GF-D8 (cell line): Measurements from ENCODE around the gene CCL22.
"Not testable (repeated sequence)": the region's sequence is repeated elsewhere in the genome, so short reads cannot be mapped to it uniquely, and the experiment has no call there.

ENCODE experiments used
- DNase-seq: peaks from one replicate; lab custom pipeline; 2025; lab: John Stamatoyannopoulos, UW

Gene CCL22, protein sequence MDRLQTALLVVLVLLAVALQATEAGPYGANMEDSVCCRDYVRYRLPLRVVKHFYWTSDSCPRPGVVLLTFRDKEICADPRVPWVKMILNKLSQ

DNA sequence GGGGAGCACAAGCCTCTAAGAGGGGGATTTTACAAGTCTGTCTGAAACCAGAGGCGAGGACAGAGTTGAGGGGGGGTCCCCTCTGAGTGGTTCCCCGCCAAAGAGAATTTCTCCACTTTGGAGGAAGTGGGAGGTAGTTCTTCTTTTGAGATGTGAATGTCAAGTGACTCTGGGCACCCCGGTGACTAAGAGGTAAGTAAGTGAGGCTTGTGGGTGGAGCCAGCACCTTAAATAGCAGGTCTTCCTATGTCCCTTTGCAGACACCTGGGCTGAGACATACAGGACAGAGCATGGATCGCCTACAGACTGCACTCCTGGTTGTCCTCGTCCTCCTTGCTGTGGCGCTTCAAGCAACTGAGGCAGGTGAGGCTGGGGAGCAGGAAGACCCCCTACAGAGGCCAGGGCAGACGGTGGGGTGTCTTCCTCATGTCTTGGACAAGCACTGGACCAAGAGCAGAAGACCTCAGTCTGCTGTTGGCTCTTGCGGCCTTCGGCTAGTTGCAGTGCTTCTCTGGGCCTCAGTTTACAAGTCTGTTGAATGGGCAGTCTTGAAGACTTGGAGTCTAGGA lies at the start of gene CCL22:
Gene CCL22, plus strand, starts transcription at position 257 of the 569 bp plus-strand sequence. Its CDS starts 34 bp downstream, at position 291.
- no peak for DNase-seq

DNA sequence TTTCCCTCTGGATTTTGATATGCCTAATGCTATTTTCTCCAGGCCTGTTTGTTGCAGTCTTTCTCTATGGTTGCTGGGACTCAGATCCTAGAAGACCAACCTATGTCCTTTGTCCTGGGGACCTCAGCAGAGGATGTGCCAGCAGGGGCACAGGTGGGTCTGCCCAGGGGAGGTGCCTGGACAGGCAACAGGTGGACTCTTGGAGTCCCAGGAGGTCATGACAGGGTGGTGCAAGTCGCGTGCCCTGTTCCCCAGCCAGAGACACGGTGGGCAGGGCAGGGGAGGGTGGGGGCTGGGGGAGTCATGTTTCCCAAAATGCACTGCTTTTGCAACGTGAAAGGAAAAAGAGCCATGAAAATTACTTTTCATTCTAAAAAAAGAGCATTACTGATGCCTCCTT lies 47.8 kb upstream of the CCL22 start:
- DNase-seq, result no peak

DNA sequence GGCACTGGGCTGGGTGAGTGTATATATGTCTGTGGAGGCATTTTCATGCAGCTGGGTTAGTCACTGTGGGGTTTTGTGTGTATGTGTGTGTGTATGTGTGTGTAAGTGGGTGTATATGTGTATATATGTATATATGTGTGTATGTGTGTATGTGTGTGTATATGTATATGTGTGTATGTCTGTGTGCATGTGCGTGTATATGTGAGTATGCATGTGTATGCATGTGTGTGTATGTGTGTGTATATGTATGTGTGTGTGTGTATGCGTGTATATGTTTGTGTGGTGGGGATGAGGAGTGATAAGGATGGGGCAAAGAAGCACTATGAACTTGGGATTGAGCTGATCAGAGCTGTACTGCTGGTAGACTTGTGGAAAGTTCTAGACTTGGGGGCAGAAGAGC lies 45.1 kb upstream of the CCL22 start:
- DNase-seq, result no peak

DNA sequence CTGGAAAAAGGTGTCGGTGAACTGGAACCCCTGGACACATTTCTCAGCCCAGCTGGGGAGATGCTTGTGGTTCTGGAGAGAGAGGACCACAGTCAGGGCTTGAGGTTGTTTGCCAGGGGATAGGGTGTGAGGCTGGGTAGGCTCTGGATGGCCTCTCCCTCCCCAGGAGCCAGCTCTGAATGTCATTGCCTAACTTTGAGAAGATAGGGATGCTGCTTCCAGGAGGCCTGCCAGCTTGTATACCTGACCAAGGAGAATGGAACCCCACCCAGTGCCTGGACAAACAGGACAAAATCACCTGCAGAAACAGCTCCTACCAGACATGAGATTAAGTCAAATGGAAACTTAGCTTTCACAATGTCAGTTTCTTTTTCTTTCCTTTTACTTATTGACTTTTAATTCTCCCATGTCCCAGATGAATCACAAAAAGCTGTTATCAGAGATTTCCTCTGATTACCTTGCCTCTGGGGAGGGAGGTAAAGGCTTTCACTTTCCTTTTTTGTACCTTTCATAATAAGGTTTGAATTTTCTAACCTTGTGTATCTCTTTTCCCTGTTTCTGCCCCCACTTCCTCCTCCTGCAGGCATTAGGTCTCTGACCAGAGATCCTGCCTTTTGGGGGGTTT lies 44.3 kb upstream of the CCL22 start:
- no peak for DNase-seq

DNA sequence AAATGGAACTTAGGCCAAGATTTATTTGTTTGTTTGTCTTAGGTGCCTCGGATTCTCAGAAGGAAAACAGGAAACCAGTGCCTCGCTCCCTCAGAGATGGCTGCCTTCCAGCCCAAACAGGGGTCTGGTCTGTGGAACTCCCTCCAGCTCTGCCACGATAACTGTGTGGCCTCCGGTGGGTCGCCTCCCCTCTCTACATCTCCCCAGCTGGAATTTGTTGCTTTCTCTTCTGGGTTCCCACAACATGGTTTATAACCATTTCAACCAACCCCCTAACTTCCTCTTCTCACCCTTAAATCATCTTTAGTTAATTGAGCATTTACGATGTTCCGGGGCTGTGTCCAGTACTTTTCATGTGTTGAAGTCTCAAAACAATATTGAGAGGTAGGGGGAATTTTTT lies 43.2 kb upstream of the CCL22 start:
- no peak for DNase-seq

DNA sequence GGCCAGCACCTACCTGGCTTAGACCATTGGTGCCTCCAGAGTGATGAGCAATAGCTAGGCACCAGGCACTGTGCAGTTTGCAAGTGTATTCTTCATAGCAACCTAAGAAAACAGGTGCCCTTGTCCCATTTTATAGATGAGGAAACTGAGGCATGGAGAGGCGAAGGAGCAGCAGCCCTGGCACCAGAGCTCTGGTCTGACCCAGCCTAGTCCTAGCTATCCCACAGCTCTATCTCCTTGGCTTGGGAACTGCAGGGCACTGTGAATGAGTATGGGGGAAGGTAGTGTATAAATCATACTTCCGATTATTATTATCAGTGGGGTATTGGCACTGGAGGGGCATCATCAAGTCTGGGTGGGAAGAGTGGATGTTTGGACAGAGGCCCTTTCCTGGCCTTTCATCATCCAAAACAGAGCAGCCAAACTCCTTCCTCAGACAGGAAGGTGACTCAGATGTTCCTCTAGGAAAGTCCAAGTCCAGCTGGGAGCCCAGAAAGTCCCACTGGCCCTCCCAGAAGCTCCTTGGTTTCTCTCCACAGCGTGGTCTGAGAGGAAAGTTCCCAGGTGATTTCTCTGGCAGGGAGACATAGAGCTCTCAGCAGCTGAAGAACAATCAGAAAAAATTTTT lies 42.1 kb upstream of the CCL22 start:
- no peak for DNase-seq

DNA sequence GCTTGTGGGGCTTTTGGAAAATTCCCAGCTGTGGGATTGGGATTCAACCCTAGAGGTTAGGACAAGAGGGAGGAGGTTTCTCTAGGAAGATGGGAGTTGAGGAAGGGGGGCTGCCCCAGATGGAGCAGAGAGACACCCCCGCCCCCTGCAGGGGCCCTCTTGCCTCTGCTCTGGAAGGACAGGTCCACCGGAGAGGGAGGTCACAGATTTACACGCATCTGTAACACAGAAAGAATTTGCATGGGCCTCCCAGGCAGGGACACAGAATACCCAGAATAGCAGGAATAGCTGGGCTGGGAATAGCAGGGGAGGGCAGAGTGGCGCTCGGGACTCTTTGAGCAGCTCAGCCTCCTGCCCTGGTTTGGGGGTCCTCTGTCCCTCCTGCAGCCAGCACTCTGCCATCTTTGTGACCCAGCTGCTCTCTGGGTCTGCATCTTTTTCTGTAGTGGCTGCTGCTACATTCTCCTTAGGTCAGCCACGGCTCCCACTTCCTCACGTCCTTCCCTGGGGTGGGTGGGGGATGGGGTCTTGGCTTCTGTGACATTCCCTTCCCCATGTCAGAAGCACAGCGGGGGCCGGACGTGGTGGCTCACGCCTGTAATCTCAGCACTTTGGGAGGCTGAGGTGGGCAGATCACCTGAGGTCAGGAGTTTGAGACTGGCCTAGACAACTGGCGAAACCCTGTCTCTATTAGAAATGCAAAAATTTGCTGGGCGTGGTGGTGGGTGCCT lies 40.2 kb upstream of the CCL22 start:
- DNase-seq, result no peak

DNA sequence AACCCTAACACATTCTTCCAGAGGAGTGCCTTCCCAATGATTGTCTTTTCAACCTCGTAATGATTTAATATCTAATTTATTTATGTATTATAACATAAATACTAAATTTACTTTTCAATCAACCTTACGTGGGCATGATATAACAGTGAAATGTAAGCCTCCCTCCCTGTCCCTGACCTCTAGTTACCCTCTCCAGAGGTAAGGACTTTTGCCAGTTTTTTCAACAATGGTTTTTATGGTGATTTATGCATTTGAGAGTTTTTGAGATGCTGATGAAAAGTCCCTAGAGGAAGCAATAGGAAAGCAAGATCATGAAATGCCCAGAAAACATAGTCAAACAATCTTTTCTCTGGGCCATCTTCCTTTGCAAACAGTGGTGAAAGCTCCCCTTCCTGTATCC lies 38.9 kb upstream of the CCL22 start:
- no peak for DNase-seq

DNA sequence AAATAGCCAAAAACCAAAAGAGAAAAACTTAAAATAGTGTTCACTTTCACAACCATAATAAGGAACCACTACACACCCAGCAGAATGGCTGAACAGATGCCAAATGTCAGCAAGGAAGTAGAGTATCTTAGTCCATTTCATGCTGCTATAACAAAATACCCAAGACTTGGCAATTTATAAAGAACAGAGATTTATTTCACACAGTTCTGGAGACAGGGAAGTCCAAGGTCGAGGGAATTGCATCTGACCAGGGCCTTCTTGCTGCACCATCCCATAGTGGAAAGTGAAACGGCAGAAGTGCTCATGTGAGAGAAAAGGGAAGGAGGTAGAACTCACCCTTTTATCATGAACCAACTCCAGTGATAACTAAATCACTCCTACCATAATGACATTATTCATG lies 33.8 kb upstream of the CCL22 start:
- no peak for DNase-seq

DNA sequence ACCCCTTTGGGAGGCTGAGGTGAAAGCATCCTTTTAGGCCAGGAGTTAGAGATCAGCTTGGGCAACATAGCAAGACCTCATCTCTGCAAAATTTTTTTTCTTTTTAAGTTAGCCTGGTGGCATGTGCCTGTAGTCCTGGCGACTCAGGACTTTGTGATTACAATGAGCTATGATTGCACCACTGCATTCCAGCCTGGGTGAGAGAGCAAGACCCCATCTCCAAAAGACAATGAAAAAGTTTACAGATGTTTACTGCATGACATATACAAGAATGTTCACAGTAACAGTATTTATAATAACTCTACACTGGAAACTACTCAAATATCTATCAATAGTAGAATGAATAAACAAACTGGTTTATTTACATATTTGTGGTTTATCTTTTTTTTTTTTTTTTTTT lies 33.1 kb upstream of the CCL22 start:
- DNase-seq, result no peak

DNA sequence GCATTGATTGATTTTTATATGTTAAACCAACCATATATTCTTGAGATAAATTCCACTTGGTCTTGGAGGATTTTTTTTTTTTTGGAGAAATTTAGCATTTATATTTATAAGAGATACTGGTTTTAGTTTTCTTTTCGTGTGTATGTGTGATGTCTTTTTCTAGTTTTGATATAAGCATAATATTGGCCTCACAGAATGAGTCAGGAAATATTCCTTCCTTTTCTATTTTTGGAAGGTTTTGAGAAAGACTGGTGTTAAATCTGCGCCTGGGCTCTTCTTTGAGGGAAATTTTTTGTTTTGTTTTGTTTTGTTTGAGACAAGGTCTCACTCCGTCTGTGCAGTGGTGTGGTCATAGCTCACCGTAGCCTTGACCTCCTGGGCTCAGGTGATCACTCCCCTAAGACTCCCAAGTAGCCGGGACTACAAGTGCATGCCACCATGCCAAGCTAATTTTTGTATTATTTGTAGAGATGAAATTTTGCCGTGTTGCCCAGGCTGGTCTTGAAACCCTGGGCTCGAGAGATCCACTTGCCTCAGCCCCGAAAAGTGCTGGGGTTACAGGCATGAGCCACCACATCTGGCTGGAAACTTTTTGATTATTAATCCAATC lies 28.8 kb upstream of the CCL22 start:
- no peak for DNase-seq

DNA sequence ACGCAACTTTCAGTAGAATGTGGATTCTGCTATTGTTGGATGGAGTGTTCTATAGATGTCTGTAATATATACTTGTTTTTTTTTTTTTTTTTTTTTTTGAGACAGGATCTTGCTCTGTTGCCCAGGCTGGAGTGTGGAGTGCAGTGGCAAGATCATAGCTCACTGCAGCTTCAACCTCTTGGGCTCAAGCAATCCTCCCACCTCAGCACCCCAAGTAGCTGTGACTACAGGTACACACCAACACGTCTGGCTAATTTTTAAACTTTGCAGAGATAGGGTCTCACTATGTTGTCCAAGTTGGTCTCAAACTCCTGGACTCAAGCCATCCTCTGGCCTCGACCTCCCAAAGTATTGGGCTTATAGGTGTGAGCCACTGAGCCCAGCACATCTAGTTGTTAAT lies 27.2 kb upstream of the CCL22 start:
- no peak for DNase-seq

DNA sequence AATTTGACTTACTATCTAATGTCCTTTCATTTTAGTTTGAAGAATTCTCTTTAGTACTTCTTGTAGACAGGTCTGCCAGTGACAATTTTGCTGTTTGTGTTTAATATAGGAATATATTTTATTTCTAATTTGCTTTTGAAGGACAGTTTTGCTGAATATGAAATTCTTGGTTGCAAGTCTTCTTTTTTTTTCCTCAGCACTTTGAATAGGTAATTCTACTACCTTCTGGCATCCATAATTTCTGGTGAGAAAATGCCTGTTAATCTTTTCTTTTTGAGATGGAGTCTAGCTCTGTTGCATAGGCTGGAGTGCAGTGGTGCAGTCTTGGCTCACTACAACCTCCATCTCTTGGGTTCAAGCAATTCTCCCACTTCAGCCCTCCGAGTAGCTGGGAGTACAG lies 25.2 kb upstream of the CCL22 start:
- DNase-seq, result no peak

DNA sequence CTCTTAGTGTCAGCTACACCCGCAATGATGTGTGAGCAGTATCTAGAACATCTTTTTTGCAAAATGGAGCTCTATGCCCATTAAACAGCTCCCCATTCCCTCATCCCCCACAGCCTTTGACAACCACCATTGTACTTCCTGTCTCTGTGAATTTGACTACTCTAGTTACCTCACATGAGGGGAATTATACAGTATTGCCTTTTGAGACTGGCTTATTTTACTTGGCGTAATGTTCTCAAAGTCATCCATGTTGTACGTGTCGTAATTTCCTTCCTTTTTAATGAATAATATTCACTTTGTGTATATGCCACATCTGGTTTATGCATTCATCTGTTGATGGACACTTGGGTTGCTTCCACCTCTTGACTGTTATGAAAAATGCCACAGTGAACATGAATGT lies 23.2 kb upstream of the CCL22 start:
- no peak for DNase-seq

DNA sequence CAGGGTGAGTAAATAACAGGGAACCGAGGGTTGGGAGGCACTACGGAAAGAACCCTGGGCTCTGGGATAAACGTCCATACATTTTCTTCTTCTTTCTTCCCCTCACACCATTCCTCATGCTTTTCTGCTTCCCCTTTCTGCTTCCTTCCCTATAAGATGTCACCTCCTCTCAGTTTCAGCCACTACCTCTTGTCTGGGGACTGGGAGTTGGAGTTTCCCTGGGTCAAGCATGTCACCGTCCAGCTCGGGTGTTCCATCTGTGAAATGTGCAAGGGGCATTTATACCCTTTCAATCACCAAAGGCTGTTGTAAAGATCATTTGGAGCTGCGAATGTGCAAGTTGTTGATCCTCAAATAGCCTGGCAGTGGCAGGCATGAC lies 17.5 kb upstream of the CCL22 start:
- no peak for DNase-seq

DNA sequence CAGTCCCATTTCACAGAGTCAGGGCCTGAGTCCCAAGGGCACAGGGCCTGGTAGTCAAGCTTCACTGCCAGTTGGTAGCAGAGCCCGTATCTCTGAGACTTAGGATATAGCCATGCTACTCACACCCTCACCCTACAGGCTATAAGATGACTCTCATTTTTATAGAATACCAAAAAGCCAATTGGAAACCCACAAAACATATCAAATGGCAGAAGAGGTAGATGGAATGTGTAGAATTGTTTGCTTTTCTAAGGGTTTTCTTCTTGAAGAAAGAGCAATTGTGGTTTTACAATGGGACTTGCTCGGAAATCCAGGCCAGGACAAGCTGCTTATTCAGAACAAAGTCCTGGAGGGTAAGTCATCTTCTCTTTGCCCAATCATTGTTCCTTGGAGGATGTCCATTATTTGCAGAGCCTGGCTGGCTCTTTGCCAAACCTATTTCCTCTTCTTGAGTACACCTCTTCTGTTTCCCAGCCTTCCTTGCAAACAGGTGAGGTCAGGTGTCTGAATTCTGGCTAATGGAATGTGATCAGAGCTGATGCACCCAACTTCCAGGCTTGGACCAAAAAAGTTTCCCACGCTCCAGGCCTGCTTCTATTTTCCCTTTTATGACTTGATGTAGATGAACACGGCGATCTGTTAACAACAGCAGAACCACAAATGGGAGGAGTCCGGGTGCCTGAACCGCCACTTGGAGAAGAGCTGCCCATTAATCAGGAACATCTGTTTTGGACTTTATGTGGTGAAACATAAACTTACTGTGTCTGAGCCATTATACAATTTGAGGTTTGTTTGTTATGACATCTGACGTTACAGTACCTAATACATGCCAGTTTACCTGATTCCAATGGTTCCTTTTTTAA lies 16.9 kb upstream of the CCL22 start:
- DNase-seq, result no peak

DNA sequence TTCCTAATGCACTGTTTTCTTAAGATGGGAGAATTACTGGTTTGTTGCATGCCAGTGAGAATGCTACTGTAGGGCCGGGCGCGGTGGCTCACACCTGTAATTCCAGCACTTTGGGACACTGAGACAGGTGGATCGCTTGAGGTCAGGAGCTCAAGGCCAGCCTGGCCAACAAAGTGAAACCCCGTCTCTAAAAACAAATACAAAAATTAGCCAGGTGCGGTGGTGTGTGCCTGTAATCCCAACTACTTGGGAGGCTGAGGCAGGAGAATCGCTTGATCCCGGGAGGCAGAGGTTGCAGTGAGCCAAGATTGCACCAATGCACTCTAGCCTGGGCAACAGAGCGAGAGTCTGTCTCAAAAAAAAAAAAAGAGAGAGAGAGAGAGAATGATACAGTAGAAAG lies 16.0 kb upstream of the CCL22 start:
- DNase-seq, result not testable (repeated sequence)

DNA sequence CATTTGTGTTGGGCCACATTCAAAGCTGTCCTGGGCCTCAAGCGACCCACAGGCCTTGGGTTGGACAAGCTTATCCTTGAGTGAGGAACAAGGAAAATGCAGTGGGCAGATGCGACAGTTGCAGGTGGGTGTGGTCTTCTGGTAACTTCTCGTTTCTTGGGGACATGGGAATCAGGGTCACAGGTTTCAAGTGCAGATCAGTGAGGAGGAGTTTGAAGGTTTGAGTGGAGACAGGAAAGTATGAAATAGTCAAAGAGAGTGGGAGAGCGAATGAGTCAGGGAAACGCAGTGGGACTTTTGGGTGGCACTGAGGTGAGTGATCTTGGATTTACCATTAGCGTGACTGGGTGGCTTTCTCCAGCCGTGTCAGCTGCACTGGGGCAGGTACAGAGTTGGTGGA lies 15.4 kb upstream of the CCL22 start:
- no peak for DNase-seq

DNA sequence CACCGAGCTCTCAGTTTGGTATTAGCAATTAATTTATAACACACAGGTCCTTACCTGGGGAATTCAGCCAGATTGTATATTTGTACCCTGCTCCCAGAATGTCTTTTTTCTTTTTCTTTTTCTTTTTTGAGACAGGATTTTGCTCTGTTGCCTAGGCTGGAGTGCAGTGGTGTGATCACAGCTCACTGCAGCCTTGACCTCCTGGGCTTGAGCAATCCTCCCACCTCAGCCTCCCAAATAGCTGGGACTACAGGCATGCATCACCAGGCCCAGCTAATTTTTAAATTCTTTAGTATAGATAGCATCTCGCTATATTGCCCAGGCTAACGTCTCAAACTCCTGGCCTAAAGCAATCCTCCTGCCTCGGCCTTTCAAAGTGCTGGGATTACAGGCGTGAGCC lies 14.5 kb upstream of the CCL22 start:
- DNase-seq, result not testable (repeated sequence)

DNA sequence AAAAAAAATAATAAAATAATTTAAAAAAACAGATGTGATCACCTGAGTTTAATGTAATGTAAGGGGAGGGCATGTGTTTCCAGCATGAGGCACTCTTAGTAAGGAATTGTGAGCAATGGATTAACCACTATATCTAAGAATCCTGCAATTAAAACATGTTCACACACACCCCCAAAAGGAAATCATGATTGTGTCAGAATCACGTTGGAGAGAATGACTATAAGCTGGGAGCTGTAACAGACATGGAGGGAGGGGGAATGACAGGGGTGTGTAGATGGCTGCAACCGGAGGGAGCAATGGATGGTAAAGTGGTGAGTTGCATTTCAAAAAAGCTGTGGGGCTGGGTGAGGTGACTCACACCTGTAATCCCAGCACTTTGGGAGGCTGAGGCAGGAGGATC lies 13.6 kb upstream of the CCL22 start:
- DNase-seq, result no peak

DNA sequence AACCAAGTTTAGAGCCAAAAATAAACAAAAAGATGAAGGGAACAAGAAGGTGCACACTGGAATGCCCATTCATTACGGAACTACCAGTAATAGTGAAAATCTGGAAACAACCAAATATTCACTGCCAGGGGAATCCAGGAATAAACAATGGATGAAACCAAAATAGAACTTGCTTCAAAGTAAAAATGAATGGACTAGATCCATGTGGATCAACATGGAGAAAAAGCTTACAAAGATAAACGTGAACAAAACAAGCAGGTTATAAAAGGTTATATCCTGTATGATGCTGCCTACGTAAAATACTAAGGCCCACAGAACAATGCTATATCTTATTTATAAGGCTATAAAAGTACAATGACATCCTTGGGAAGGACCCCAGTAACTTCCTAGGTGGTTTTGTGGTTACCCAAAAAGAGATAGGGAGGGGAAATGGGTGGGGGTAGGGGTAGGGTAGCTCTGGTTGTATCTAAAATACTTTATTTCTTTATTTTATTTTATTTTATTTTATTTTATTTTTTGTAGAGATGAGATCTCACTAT lies 12.8 kb upstream of the CCL22 start:
- no peak for DNase-seq
